ENCODE results near the gene WDR49.

The WDR49 gene

DNA sequence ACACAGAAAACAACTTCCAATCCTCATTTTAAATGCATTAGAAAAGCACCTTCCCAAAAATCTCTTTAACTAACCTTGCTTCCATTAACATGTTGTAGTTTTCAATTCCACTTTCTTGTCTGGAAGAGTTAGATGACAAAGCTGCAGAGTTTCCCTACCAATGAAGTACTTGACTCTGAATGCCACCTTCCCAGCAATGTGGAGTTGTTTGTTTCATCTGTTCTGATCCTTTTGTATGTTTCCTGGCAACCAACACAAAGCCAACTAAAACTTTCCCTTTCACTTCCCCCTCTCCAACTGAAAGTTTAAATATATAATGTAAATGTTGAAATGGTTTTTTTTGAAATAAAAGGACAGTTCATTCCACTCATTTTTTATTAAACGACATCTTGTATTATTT lies at the start of gene WDR49:
Gene WDR49 (minus strand): TSS at position 183 of the 400 bp plus-strand sequence. CDS start 517 bp downstream, outside the sequence.
- TF ChIP-seq ZNF274 (IDR thresholded peaks at IDR 0.05; ENCODE audit: low read depth, low read length): no peak
- no peak within 1 kb of the TSS for H3K4me3 ChIP-seq (ENCODE audit: low read length)

DNA sequence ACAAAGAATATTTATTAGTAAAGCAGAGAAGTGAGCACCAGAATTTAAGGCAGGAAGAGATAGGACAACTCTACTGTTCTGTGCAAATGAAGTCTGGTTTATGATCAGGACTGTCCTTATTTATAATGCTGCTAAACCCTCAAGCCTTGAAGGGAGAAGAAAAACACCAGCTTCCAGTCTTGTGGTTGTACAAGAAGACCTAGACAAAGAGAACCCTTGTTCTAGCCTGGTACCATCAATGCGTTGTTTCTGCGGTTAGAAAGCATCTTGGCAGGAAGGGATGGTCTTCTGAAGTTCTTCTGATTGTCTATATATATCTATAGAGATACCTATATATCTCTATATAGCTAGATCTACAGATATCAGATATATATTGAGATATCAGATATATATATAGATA lies 47.2 kb upstream of the WDR49 start:
- H3K4me3 ChIP-seq (ENCODE audit: low read length): no peak overlapping the region
- no peak for TF ChIP-seq ZNF274 (IDR thresholded peaks at IDR 0.05; ENCODE audit: low read depth, low read length)

- TF ChIP-seq ZNF274 (IDR thresholded peaks at IDR 0.05; ENCODE audit: low read depth, low read length): no peak
- no peak overlapping the region for H3K4me3 ChIP-seq (ENCODE audit: low read length)
Observed at GRCh38 chr3:167700046-167700445, 46.3 kb upstream of the WDR49 start.

- no peak for TF ChIP-seq ZNF274 (IDR thresholded peaks at IDR 0.05; ENCODE audit: low read depth, low read length)
- no peak overlapping the region for H3K4me3 ChIP-seq (ENCODE audit: low read length)
Observed at GRCh38 chr3:167694121-167694520, 40.4 kb upstream of the WDR49 start.

- H3K4me3 ChIP-seq (ENCODE audit: low read length): no peak overlapping the region
- TF ChIP-seq ZNF274 (IDR thresholded peaks at IDR 0.05; ENCODE audit: low read depth, low read length): no peak
Observed at GRCh38 chr3:167691366-167691765, 37.6 kb upstream of the WDR49 start.

DNA sequence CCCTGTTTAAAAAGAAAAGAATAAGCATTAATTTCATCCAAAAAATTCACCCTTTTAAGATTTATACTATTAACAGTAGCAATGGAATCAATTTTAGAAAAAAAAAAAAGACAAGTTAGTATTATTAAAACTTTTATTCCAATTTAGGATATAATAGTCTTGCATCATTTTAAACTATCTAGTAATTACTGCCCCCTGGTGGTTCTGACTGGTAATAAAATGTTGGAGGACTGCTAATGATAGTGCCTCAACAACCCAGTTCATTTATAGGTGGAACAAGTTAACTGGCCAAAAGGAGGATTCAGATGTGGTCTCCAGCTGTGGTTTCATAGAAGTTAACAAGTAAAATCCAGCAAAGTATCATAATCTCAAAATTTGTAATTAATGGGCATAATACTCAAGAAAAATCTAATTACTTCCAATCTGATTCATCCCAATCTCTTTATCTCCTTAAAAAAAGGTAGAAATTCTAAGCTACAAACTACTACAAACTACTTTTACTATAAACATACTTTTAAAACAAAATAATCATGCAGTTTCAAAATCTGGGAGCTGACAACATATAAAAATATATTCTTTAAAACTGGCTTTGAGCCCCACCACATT lies 30.7 kb upstream of the WDR49 start:
- no peak for TF ChIP-seq ZNF274 (IDR thresholded peaks at IDR 0.05; ENCODE audit: low read depth, low read length)
- no peak overlapping the region for H3K4me3 ChIP-seq (ENCODE audit: low read length)

- no peak overlapping the region for H3K4me3 ChIP-seq (ENCODE audit: low read length)
- no peak for TF ChIP-seq ZNF274 (IDR thresholded peaks at IDR 0.05; ENCODE audit: low read depth, low read length)
Observed at GRCh38 chr3:167679526-167679925, 25.8 kb upstream of the WDR49 start.

DNA sequence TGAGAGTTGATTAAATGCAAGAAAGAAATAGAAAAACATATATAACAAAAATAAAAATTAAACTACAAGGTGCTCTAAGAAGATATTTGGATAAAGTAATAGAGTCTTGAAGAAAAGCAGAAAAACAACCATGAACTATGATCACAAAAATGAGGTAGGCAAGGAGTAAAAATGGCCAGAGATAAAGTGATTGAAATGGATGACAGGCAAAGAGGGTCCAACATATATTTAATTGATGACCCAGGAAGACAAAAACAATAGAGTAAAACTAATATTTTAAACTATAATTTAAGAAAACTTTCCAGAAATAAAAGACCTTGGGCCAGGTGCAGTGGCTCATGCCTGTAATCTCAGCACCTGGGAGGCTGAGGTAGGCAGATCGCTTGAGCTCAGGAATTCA lies 22.1 kb upstream of the WDR49 start:
- H3K4me3 ChIP-seq (ENCODE audit: low read length): no peak overlapping the region
- no peak for TF ChIP-seq ZNF274 (IDR thresholded peaks at IDR 0.05; ENCODE audit: low read depth, low read length)

- TF ChIP-seq ZNF274 (IDR thresholded peaks at IDR 0.05; ENCODE audit: low read depth, low read length): no peak
- H3K4me3 ChIP-seq (ENCODE audit: low read length): no peak overlapping the region
Observed at GRCh38 chr3:167673221-167673620, 19.5 kb upstream of the WDR49 start.

DNA sequence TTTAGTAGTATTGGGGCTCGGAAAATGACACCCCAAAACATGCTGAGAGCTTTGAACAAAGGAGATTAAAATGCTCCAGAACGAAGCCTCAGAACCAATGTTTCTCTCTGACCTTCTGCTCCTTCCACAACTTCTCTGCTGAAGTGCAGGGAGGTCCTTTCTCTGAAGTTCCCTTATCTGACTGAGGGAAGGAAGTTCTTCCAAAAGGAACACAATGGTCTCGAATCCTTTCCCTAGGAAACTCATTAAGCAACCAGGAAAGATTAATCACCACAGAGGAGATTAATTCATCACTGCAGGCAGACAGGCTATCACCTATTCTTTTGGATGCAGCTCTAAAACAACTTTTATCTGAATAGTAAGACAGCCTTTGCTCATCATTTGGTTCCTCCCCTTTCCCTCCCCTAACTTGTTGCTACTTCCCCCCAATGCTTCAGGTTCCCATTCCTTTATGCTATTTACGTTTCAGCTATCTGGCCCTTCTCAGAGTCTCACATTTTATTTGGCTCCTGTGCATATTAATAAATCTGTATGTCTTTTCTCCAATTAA lies 18.2 kb upstream of the WDR49 start:
- no peak for TF ChIP-seq ZNF274 (IDR thresholded peaks at IDR 0.05; ENCODE audit: low read depth, low read length)
- H3K4me3 ChIP-seq (ENCODE audit: low read length): no peak overlapping the region

- H3K4me3 ChIP-seq (ENCODE audit: low read length): no peak overlapping the region
- TF ChIP-seq ZNF274 (IDR thresholded peaks at IDR 0.05; ENCODE audit: low read depth, low read length): no peak
Observed at GRCh38 chr3:167669699-167670098, 16.0 kb upstream of the WDR49 start.

DNA sequence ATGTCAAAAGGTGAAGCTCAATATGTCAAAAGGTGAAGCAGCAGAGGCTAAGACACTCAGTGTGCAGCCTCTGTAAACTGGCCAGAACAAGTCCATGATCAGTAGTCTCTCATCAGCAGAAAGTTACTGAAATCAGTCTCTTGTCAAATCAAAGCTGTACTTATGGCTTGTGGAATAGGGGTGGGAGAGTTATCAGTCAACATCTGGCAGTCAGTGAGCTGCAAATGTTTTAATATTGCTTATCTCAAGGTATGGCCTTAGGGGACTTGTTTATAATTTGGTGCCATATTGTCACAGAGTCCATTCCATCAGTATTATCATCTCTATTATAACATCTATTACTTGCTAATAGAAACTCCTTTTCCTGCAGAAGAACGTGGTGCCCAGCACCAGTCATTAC lies 14.9 kb upstream of the WDR49 start:
- no peak for TF ChIP-seq ZNF274 (IDR thresholded peaks at IDR 0.05; ENCODE audit: low read depth, low read length)

DNA sequence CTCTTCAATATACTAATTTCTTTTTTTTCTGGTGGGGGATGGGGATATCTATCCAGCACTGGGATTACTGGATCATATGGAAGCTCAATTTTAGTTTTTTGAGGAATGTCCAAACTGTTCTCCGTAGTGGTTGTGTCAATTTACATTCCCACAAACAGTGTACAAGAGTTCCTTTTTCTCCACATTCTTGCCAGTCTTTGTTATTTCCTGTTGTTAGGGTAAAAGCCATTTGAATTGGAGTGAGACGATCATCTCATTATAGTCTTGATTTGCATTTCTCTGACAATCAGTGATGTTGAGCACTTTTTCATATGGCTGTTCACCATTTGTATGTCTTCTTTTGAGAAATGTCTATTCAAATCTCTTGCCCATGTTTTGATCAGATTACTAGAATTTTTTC lies 12.8 kb upstream of the WDR49 start:
- TF ChIP-seq ZNF274 (IDR thresholded peaks at IDR 0.05; ENCODE audit: low read depth, low read length): no peak
- H3K4me3 ChIP-seq (ENCODE audit: low read length): no peak overlapping the region

More for the DNA sequence above, 14.9 kb upstream of the WDR49 start:
- no peak overlapping the region for H3K4me3 ChIP-seq (ENCODE audit: low read length)

DNA sequence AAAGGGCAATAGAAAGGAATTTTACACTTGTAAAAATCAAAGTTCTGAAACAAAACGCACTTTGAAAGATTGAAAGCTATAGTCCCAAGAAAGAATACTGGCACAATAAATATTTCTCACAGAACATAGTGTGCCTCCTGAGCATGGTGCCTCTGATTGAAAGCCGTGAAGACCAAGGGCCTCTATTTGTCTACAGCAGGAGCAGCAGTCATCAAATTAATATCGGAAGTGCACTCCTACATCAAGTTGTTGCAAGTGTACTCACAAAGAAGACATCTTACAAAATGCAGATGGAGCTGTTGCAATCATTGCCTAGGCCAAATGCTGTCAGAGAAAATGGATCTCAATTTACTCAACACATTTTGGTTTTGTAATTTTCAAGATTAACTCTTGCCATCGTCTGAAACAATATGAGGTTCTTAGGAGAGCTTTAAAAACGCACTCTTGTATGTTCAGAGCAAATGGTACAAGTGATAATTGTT lies 9.2 kb upstream of the WDR49 start:
- no peak overlapping the region for H3K4me3 ChIP-seq (ENCODE audit: low read length)
- no peak for TF ChIP-seq ZNF274 (IDR thresholded peaks at IDR 0.05; ENCODE audit: low read depth, low read length)

- no peak for TF ChIP-seq ZNF274 (IDR thresholded peaks at IDR 0.05; ENCODE audit: low read depth, low read length)
- H3K4me3 ChIP-seq (ENCODE audit: low read length): no peak overlapping the region
Observed at GRCh38 chr3:167657684-167658225, 4.0 kb upstream of the WDR49 start.
